ENCODE results near the gene PROS1.

DNA sequence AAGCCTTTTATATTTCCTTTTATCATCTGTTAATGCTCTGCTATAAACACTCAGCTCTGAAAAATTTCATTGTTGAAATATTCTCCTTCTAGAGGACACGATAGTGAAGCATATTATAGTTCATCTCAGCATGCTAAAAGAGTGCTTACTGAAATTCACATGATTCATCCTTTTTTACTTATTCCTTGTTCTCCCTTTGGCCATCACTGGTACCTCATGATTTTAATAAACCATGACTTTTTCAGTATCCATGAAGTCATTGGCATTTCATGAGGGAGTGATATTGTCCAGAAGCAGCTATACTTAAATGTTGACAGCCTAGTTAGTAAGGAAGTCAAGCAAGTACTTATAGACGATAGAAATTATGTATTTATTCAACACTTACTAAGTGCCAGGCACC is 112.7 kb downstream of the PROS1 start:
- TF ChIP-seq ZNF274 (IDR thresholded peaks at IDR 0.05; ENCODE audit: low read depth, low read length) (no peak), SUZ12 (IDR thresholded peaks at IDR 0.05; ENCODE audit: extremely low read depth, insufficient read depth, insufficient read length) (no peak), YY1 (IDR thresholded peaks at IDR 0.05; ENCODE audit: insufficient read depth, insufficient read length) (no peak)

Data from NT2/D1 (cell line).